ENCODE measurements around the gene HARS1.
A peak's percentile ranks its signal among the peaks of the same experiment; 100 is the strongest.
"Not testable (repeated sequence)": the region's sequence is repeated elsewhere in the genome, so short reads cannot be mapped to it uniquely, and the experiment has no call there.

HARS1 gene

GRCh38 chr5:140700177-140701144 is 9.3 kb upstream of the HARS1 start, which contains the start of gene ZMAT2:
Gene ZMAT2 (plus strand): TSS chr5:140700447. CDS start chr5:140700461, 14 bp downstream.
- peak within 1 kb of the TSS; percentile 71 for H3K4me3 ChIP-seq (ENCODE audit: low read length)
- no peak for TF ChIP-seq ZNF274 (IDR thresholded peaks at IDR 0.05; ENCODE audit: low read depth, low read length)

GRCh38 chr5:140696891-140697492 is 5.8 kb upstream of the HARS1 start:
- no peak overlapping the region for H3K4me3 ChIP-seq (ENCODE audit: low read length)
- no peak for TF ChIP-seq ZNF274 (IDR thresholded peaks at IDR 0.05; ENCODE audit: low read depth, low read length)

- no peak for TF ChIP-seq ZNF274 (IDR thresholded peaks at IDR 0.05; ENCODE audit: low read depth, low read length)
- H3K4me3 ChIP-seq (ENCODE audit: low read length) = no peak overlapping the region
These were observed 3.1 kb upstream of the HARS1 start for GRCh38 chr5:140694276-140694675.

DNA sequence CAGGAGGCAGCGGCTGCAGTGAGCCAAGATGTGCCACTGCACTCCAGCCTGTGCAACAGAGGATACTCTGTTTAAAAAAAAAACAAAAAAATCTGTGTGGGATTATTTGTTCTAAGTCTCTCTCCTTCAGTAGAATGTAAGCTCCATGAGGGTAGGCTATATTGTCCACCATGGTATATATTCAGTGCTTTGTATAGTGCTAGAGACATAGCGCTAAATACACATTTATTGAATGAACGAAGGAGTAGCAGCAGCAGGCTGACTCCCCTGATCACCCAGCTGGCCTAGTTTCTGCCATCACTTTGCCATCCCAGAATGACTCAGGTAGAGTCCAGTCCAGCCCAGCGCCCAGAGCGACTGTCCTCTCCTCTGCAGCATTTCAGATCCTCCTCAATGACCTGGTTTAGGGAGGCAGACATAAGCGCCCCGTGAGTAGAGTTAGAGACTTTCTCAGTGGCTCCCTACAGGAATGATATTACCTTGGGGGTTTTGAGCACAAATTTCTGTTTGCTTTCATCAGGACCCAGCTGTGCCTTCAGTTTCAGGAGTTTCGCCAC is 716 bp downstream of the HARS1 start:
- H3K4me3 ChIP-seq (ENCODE audit: low read length) = peak overlapping the region; percentile 83
- TF ChIP-seq ZNF274 (IDR thresholded peaks at IDR 0.05; ENCODE audit: low read depth, low read length) = no peak

GRCh38 chr5:140678993-140679392 is 12.2 kb downstream of the HARS1 start:
- no peak for TF ChIP-seq ZNF274 (IDR thresholded peaks at IDR 0.05; ENCODE audit: low read depth, low read length)

DNA sequence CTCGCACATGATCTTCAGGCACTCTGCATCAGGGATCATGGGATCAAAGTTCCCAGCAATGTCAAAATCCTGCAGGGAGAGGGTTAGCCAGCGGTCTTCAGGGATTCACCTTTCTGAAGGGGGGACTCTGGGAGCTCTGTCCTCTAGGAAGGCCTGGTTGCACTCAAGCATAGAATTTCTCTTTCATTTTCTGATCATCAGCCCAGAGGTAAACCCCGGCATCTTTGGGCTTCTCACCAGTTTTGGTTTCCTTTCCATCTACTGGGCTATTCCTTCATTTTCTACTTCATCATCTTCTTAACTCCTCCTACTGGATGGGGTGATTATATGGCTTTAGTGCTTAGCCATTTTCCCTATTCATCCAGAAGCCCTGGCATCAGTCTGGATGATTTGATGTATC is 13.2 kb downstream of the HARS1 start:
- no peak overlapping the region for H3K4me3 ChIP-seq (ENCODE audit: low read length)
- TF ChIP-seq ZNF274 (IDR thresholded peaks at IDR 0.05; ENCODE audit: low read depth, low read length) = no peak

More at GRCh38 chr5:140678993-140679392, 12.2 kb downstream of the HARS1 start:
- no peak overlapping the region for H3K4me3 ChIP-seq (ENCODE audit: low read length)

DNA sequence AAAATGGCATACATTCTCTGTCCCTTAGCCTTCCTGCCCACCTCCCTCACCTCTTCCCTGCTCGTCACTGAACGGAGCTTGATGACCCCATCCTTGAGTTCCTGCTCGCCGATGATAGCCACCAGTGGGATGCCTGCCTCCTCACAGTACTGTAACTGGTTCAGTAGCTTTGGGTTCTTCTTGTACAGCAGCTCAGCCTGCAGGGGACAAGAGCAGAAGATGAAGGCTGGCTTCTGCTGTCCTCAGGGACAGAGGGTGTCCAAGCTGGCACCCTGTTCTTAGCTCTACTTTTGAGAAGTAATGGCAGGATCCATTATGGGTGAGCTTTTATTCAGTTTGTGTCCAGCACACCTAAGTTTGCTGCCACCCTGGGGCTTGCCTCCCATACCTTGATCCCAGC is 16.5 kb downstream of the HARS1 start:
- no peak overlapping the region for H3K4me3 ChIP-seq (ENCODE audit: low read length)
- no peak for TF ChIP-seq ZNF274 (IDR thresholded peaks at IDR 0.05; ENCODE audit: low read depth, low read length)

- no peak for TF ChIP-seq ZNF274 (IDR thresholded peaks at IDR 0.05; ENCODE audit: low read depth, low read length)
These were observed 17.0 kb downstream of the HARS1 start for GRCh38 chr5:140674211-140674610.

GRCh38 chr5:140673187-140673976 is 17.8 kb downstream of the HARS1 start, which contains the start of gene DND1:
Gene DND1 (minus strand): TSS chr5:140673576. CDS start chr5:140673542, 34 bp downstream.
- H3K4me3 ChIP-seq (ENCODE audit: low read length) = no peak within 1 kb of the TSS
- no peak for TF ChIP-seq ZNF274 (IDR thresholded peaks at IDR 0.05; ENCODE audit: low read depth, low read length)

More at GRCh38 chr5:140674211-140674610, 17.0 kb downstream of the HARS1 start:
- H3K4me3 ChIP-seq (ENCODE audit: low read length) = no peak overlapping the region

- no peak for TF ChIP-seq ZNF274 (IDR thresholded peaks at IDR 0.05; ENCODE audit: low read depth, low read length)
These were observed 18.5 kb downstream of the HARS1 start for GRCh38 chr5:140672455-140673186.

DNA sequence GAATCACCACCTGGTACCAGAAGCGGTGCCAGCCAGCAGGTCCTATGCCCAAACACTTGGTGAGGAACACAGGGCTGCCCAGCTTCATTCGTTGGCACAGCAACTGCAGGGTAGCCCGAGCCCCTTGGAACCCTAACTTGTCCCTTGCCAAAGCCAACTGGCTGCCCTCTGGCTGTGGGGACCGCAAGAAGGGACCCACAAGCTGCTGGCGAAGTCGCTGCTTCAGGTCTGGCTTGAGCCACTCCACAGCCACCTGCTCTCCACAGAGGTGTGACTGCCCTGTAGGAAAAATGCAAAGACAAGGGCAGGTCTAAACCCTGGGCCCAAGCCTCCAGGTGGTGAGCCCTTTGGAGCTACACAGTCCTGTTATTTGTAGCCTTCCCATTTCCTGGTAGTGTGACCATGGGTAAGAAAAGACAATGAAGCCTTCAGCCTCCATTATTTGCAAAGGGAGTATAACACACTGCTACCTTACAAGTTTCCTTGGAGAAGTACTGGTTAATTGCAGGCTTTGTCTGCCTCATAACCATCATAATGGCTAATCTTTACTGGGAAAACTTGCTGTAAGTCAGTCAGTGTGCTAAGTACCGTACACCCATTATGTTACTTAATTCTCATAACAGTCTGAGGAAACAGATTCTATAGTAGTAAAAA is 19.6 kb downstream of the HARS1 start:
- H3K4me3 ChIP-seq (ENCODE audit: low read length) = no peak overlapping the region
- no peak for TF ChIP-seq ZNF274 (IDR thresholded peaks at IDR 0.05; ENCODE audit: low read depth, low read length)

More at GRCh38 chr5:140672455-140673186, 18.5 kb downstream of the HARS1 start:
- no peak overlapping the region for H3K4me3 ChIP-seq (ENCODE audit: low read length)

GRCh38 chr5:140671035-140671434 is 20.1 kb downstream of the HARS1 start:
- not testable (repeated sequence) for H3K4me3 ChIP-seq (ENCODE audit: low read length)
